ENCODE data around the gene HAGHL.

HAGHL gene

DNA sequence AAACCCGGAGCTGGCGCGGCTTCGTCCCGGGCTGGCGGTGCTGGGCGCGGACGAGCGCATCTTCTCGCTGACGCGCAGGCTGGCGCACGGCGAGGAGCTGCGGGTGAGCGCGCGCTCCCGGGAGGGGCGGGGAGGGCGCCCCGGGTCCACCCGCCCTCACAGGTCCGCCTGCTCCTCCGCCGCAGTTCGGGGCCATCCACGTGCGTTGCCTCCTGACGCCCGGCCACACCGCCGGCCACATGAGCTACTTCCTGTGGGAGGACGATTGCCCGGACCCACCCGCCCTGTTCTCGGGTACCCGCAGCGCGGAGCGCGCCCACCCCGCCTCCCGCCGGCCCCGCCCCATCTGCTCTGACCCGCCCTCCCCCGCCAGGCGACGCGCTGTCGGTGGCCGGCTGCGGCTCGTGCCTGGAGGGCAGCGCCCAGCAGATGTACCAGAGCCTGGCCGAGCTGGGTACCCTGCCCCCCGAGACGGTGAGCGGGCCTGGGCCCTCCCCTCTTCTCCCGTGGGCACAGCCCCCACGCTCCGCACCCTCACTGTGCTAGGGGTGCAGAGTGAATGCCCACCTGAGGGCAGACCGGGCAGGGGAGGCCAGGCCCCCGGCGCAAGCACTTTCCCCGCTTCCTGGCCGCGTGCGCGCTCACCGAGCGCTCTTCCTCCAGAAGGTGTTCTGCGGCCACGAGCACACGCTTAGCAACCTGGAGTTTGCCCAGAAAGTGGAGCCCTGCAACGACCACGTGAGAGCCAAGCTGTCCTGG lies 1.4 kb downstream of the HAGHL start (continued):
- TF ChIP-seq ZNF16 (tag by site-specific recombination; IDR thresholded peaks at IDR 0.05; ENCODE audit: low read depth) (no peak), WT1 (tag by site-specific recombination; IDR thresholded peaks at IDR 0.05) (no peak), ZFP41 (tag by site-specific recombination; IDR thresholded peaks at IDR 0.05; ENCODE audit: borderline replicate concordance) (no peak), ZNF169 (tag by site-specific recombination; IDR thresholded peaks at IDR 0.05) (no peak), ZNF624 (tag by site-specific recombination; IDR thresholded peaks at IDR 0.05) (no peak), ZXDB (tag by site-specific recombination; IDR thresholded peaks at IDR 0.05) (no peak), ZNF10 (tag by site-specific recombination; IDR thresholded peaks at IDR 0.05) (no peak), ZNF747 (tag by site-specific recombination; IDR thresholded peaks at IDR 0.05) (no peak), ZNF530 (tag by site-specific recombination; IDR thresholded peaks at IDR 0.05; ENCODE audit: low read depth) (no peak), ZNF223 (tag by site-specific recombination; IDR thresholded peaks at IDR 0.05) (no peak), ZFP69B (tag by site-specific recombination; IDR thresholded peaks at IDR 0.05) (peak; percentile 72), ZNF571 (tag by site-specific recombination; IDR thresholded peaks at IDR 0.05) (no peak)
- TF ChIP-seq, protein P1, sequence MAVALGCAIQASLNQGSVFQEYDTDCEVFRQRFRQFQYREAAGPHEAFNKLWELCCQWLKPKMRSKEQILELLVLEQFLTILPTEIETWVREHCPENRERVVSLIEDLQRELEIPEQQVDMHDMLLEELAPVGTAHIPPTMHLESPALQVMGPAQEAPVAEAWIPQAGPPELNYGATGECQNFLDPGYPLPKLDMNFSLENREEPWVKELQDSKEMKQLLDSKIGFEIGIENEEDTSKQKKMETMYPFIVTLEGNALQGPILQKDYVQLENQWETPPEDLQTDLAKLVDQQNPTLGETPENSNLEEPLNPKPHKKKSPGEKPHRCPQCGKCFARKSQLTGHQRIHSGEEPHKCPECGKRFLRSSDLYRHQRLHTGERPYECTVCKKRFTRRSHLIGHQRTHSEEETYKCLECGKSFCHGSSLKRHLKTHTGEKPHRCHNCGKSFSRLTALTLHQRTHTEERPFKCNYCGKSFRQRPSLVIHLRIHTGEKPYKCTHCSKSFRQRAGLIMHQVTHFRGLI (tag by site-specific recombination; IDR thresholded peaks at IDR 0.05), result peak; percentile 65
- TF ChIP-seq, protein P2, sequence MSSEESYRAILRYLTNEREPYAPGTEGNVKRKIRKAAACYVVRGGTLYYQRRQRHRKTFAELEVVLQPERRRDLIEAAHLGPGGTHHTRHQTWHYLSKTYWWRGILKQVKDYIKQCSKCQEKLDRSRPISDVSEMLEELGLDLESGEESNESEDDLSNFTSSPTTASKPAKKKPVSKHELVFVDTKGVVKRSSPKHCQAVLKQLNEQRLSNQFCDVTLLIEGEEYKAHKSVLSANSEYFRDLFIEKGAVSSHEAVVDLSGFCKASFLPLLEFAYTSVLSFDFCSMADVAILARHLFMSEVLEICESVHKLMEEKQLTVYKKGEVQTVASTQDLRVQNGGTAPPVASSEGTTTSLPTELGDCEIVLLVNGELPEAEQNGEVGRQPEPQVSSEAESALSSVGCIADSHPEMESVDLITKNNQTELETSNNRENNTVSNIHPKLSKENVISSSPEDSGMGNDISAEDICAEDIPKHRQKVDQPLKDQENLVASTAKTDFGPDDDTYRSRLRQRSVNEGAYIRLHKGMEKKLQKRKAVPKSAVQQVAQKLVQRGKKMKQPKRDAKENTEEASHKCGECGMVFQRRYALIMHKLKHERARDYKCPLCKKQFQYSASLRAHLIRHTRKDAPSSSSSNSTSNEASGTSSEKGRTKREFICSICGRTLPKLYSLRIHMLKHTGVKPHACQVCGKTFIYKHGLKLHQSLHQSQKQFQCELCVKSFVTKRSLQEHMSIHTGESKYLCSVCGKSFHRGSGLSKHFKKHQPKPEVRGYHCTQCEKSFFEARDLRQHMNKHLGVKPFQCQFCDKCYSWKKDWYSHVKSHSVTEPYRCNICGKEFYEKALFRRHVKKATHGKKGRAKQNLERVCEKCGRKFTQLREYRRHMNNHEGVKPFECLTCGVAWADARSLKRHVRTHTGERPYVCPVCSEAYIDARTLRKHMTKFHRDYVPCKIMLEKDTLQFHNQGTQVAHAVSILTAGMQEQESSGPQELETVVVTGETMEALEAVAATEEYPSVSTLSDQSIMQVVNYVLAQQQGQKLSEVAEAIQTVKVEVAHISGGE (tag by site-specific recombination; conservative IDR thresholded peaks at IDR 0.05; ENCODE audit: low read depth), result peak; percentile 54; the same call in 1 of the 2 replicates

DNA sequence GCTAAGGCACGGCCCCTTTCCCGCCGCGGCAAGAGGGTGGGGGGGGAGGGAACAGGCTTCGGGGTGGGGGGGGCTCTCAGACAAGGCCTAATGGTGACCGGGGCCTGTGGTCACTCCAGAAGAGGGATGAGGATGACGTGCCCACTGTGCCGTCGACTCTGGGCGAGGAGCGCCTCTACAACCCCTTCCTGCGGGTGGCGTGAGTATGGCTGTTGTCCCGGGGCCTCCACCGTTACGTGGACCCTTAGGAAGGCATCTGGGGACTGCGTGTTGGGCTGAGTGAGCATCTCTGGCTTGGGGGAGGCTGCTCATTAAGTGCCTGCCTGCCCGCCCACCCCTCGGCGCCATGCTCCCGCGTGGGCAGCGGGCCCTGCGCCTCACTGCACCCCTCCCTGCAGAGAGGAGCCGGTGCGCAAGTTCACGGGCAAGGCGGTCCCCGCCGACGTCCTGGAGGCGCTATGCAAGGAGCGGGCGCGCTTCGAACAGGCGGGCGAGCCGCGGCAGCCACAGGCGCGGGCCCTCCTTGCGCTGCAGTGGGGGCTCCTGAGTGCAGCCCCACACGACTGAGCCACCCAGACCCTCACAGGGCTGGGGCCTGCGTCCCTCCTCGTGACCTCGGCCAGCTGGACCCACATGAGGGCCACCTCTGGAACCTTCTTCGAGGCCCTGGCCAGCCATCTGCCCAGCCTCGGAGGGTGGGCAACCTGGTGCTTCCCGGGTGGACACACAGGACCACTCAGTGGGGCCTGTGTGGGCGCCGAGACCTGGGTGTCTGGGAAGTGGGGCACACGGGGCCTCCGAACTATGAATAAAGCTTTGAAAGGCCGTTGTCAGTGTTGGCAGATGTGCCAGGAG lies 2.2 kb downstream of the HAGHL start:
- peaks cover 4% of the 10 kb centered on the region; the same call in 1 of the 2 replicates for H3K4me1 ChIP-seq (ENCODE audit: control insufficient read depth, insufficient read depth, low read length)
- POLR2A ChIA-PET, result interaction anchor here (0.5 to 1.7 kb wide), 7 partner anchors 8 to 524 kb away, joined by 3 to 12 read pairs (median 4); partner anchors contain the start of genes ANTKMT and CIAO3
- no peak overlapping the region for H3K4me3 ChIP-seq (ENCODE audit: low read depth, low read length)
- no peak overlapping the region for H3K27ac ChIP-seq (ENCODE audit: extremely low read depth, low read depth, low read length)
- peaks cover 3 to 31% of the 10 kb centered on the region in 2 experiments; a peak in 2 of 3 replicates for H3K36me3 ChIP-seq (ENCODE audit: control insufficient read depth in 2 of 2, insufficient read depth in 1 of 2, low read length in 2 of 2)
- CTCF ChIA-PET, result interaction anchor here (0.5 to 1.8 kb wide), 4 partner anchors 12 to 20 kb away, joined by 3 to 11 read pairs (median 5); partner anchors contain the start of gene CIAO3
- no peaks in the 10 kb centered on the region for H3K9me3 ChIP-seq (ENCODE audit: control insufficient read depth, insufficient read depth, low read depth, low read length)
- TF ChIP-seq ZNF157 (tag by site-specific recombination; IDR thresholded peaks at IDR 0.05), result no peak
- TF ChIP-seq ZFHX2 (tag by site-specific recombination; conservative IDR thresholded peaks at IDR 0.05), result peak; percentile 35; the same call in 1 of the 2 replicates

All from HEK293 (cell line).